Heart left ventricle (tissue), 16 donors: Measurements from ENCODE around the gene BHLHA9. TPM values are rescaled to one million over a fixed set of nuclear protein-coding genes. Genes with fewer than 3 reads are reported as not detected.
A peak's percentile ranks its signal among the peaks of the same experiment; 100 is the strongest.

Experiments
- ATAC-seq, 4 donors: fragments of 200-7000 bp; cut with Tn5 transposase; one replicate each; pipeline ENCODE4 v1.9.1; 2020 to 2022; ENCODE audit warnings: moderate library complexity in 4 of 4, mild to moderate bottlenecking in 3 of 4, moderate number of reproducible peaks in 1 of 4
- DNase-seq, 5 donors: peaks; one replicate each; pipeline ENCODE4 v3.0.0-alpha.2; 2020
- H3K27ac ChIP-seq, 12 donors: fragments of 200-600 bp; sonication (generic) in 4 of 12; one replicate each; pipeline versions ENCODE4 v1.5.0 to v1.8.0; 2016 to 2022; ENCODE audit warnings: mild to moderate bottlenecking in 2 of 12
- H3K27me3 ChIP-seq, 9 donors: fragments of 200-600 bp; sonication (generic) in 2 of 9; one replicate each; pipeline versions ENCODE4 v1.5.1 to v1.8.0; 2016 to 2022; ENCODE audit warnings: mild to moderate bottlenecking in 3 of 9
- H3K36me3 ChIP-seq, 9 donors: fragments of 200-600 bp; sonication (generic) in 2 of 9; one replicate each; pipeline versions ENCODE4 v1.5.0 to v1.8.0; 2018 to 2022; ENCODE audit warnings: mild to moderate bottlenecking in 2 of 9
- H3K4me1 ChIP-seq, 12 donors: fragments of 200-600 bp; sonication (generic) in 4 of 12; one replicate each; pipeline versions ENCODE4 v1.5.0 to v1.8.0; 2016 to 2022; ENCODE audit warnings: mild to moderate bottlenecking in 3 of 12
- H3K4me3 ChIP-seq, 12 donors: fragments of 200-600 bp; sonication (generic) in 4 of 12; one replicate each; pipeline versions ENCODE4 v1.5.0 to v1.8.0; 2017 to 2022; ENCODE audit warnings: mild to moderate bottlenecking in 9 of 12, moderate library complexity in 4 of 12
- H3K9me3 ChIP-seq, 12 donors: fragments of 200-600 bp; sonication (generic) in 4 of 12; one replicate each; pipeline versions ENCODE4 v1.5.0 to v1.8.0; 2016 to 2022; ENCODE audit warnings: mild to moderate bottlenecking in 1 of 12
- CTCF ChIP-seq, 12 donors: fragments of 200-600 bp; sonication (generic) in 4 of 12; IDR thresholded peaks; one replicate each; pipeline versions ENCODE4 v1.5.0 to v1.8.0; 2018 to 2022; ENCODE audit warnings: antibody characterized with exemption in 12 of 12, mild to moderate bottlenecking in 5 of 12
- POLR2A ChIP-seq, 2 donors: fragments of 450-650 bp; IDR thresholded peaks; one replicate each; pipeline ENCODE4 v1.6.1; 2017; ENCODE audit warnings: antibody characterized with exemption in 2 of 2, mild to moderate bottlenecking in 2 of 2, moderate library complexity in 2 of 2
- WGBS, 4 donors: extraction: QIAGEN DNeasy Blood & Tissue Kit in 2 of 4; methylation state at CpG; one replicate each; pipeline versions ENCODE4 v1.1.5 to v1.1.7; 2013 to 2018; 5-methylcytosine and 5-hydroxymethylcytosine counted together
- intact Hi-C, 10 donors: fragments of 100-400 bp; cut with DNase I; formaldehyde crosslinking; loops; one replicate each; pipeline versions ENCODE4 v1.11.1 to v1.14.2; 2022
- polyA plus RNA-seq, 2 donors: library from polyadenylated mRNA; stranded (reverse); fragments of 200-250 nt; gene quantifications; one replicate each; pipeline ENCODE4 v1.2.3, GENCODE V29; 2013
- total RNA-seq, 9 donors: library from RNA; depleted of rRNA in 2 of 9; stranded (reverse); fragments of >200 nt in 2 of 9; fragmentation: NEBNext Ultra II Directional in 3 of 9; extraction: Animal tissue kit (Norgen Biotek cat#: 25700) in 3 of 9; gene quantifications; one replicate each; pipeline versions ENCODE4 v1.1.0 to v1.2.4, GENCODE V29; 2016 to 2023
- donor health status: ischemic (EF 13 %, LVEDD 7.1; RV severe dilation, severe dysfunction).
- donor health status: healthy with polysubstance abuse.
- donor health status: DM: no; HTN: yes; CAD: no.
- donor health status: DM: no; HTN: no; CAD: no.
- donor health status: ischemic (EF 25% LVEDD 6.9; RV normal size, moderate dysfunction).
- donor health status: ischemic (EF 25% LVEDD 5.7; RV mildly dilated, moderate dysfunction).
- donor health status: healthy.
- donor health status: DM: yes; HTN: yes; CAD: no.
- donor health status: ischemic (EF 35%, LVEDD 5.7; RV mildly dilated, moderate dysfunction).
- donor health status: nonischemic (EF 11% LVEDD 7.7; RV severe dilation, severe dysfunction).
- donor health status: DM: yes; HTN: yes; CAD: no.
- donor health status: PGD.
- donor health status: ischemic (EF 29% LVEDD 5.4; RV normal size, mild dysfunction).
- donor health status: nonischemic (EF 23%, LVEDD 6.1; RV moderate dilation, normal function).

The BHLHA9 gene
- total and polyA plus RNA-seq, 11 donors, result not detected

- DNase-seq (peak in 3 of 5 donors; percentile 29 to 71 (median 70)), ATAC-seq (peak in 3 of 4 donors; percentile 5 to 15 (median 5))
- TF ChIP-seq CTCF (IDR thresholded peaks at IDR 0.05) (no peak), POLR2A (IDR thresholded peaks at IDR 0.05) (no peak)
- WGBS, 4 donors, result 14 to 37% (median 23%) methylated on average over 30 to 58 of the region's 58 CpGs
- Histone ChIP-seq H3K4me1 (peaks cover 0 to 40% (median 16%) of the 10 kb centered on the region in 12 donors), H3K4me3 (peak overlapping the region; percentile 32 to 74 (median 54)), H3K27me3 (peaks cover 9 to 53% (median 26%) of the 10 kb centered on the region in 9 donors), H3K36me3 (no peaks in the 10 kb centered on the region), H3K9me3 (no peaks in the 10 kb centered on the region), H3K27ac (peak overlapping the region in 3 of 12 donors; percentile 25 to 84 (median 67))
- intact Hi-C loops, result no loop called here
These were observed 42.1 kb upstream of the BHLHA9 start for GRCh38 chr17:1227917-1228780.

GRCh38 chr17:1228781-1229348 lies 41.4 kb upstream of the BHLHA9 start:
- Histone ChIP-seq H3K4me1 (peaks cover 0 to 40% (median 16%) of the 10 kb centered on the region in 12 donors), H3K36me3 (no peaks in the 10 kb centered on the region), H3K9me3 (no peaks in the 10 kb centered on the region), H3K4me3 (peak overlapping the region; percentile 32 to 74 (median 54)), H3K27ac (peak overlapping the region in 7 of 12 donors; percentile 25 to 84 (median 43)), H3K27me3 (peaks cover 9 to 53% (median 26%) of the 10 kb centered on the region in 9 donors)
- no peak for ATAC-seq
- 0 to 1% (median 1%) methylated on average over 22 to 79 of the region's 79 CpGs for WGBS, 4 donors
- intact Hi-C loops, result no loop called here
- no peak for DNase-seq
- TF ChIP-seq CTCF (IDR thresholded peaks at IDR 0.05), result no peak
- TF ChIP-seq POLR2A (IDR thresholded peaks at IDR 0.05), result no peak

GRCh38 chr17:1229349-1229899 lies 40.8 kb upstream of the BHLHA9 start:
- Histone ChIP-seq H3K4me3 (peak overlapping the region; percentile 32 to 74 (median 54)), H3K36me3 (no peaks in the 10 kb centered on the region), H3K27me3 (peaks cover 9 to 53% (median 26%) of the 10 kb centered on the region in 9 donors), H3K9me3 (no peaks in the 10 kb centered on the region), H3K4me1 (peaks cover 0 to 40% (median 18%) of the 10 kb centered on the region in 12 donors), H3K27ac (peak overlapping the region in 8 of 12 donors; percentile 38 to 84 (median 42))
- DNase-seq (peak; percentile 67 to 86 (median 76)), ATAC-seq (peak in 3 of 4 donors; percentile 41 to 59 (median 58))
- intact Hi-C loops, result no loop called here
- TF ChIP-seq CTCF (IDR thresholded peaks at IDR 0.05) (no peak), POLR2A (IDR thresholded peaks at IDR 0.05) (peak in 1 of 2 donors; percentile 49)
- 1% methylated on average over 47 to 74 of the region's 74 CpGs; no CpG with 5 or more reads in 1 of the 4 donors for WGBS, 4 donors
